GM12865 (cell line): ENCODE data around the gene GORAB.

Source experiments
- DNase-seq: peaks from one replicate; pipeline ENCODE4 v3.0.0; 2010; ENCODE audit warnings: low read depth
- H3K4me3 ChIP-seq: 2 replicates; pipeline ENCODE4 v1.5.1; 2011; ENCODE audit warnings: mild to moderate bottlenecking, low read depth, low read length, control low read depth
- CTCF ChIP-seq: IDR thresholded peaks from 2 replicates; pipeline ENCODE4 v1.5.1; 2011; ENCODE audit warnings: low read length, control low read depth, low read depth, inconsistent platforms; ENCODE audit not compliant: insufficient read depth; ENCODE audit errors: missing control alignments

The GORAB gene

GRCh38 chr1:170555370-170555769 lies 23.4 kb downstream of the GORAB start:
- DNase-seq: no peak
- H3K4me3 ChIP-seq: no peak overlapping the region
- no peak for TF ChIP-seq CTCF

GRCh38 chr1:170556917-170557316 lies 25.0 kb downstream of the GORAB start:
- TF ChIP-seq CTCF: no peak
- H3K4me3 ChIP-seq: no peak overlapping the region
- DNase-seq: no peak

GRCh38 chr1:170558731-170559130 lies 26.8 kb downstream of the GORAB start:
- no peak overlapping the region for H3K4me3 ChIP-seq
- no peak for DNase-seq
- no peak for TF ChIP-seq CTCF

- TF ChIP-seq CTCF: no peak
- no peak overlapping the region for H3K4me3 ChIP-seq
- DNase-seq: no peak
These were observed 27.2 kb downstream of the GORAB start for GRCh38 chr1:170559166-170559565.

- TF ChIP-seq CTCF: no peak
- DNase-seq: no peak
- no peak overlapping the region for H3K4me3 ChIP-seq
These were observed 28.8 kb downstream of the GORAB start for GRCh38 chr1:170560681-170561285.

- no peak for TF ChIP-seq CTCF
- no peak overlapping the region for H3K4me3 ChIP-seq
- DNase-seq: peak; percentile 64
These were observed 30.8 kb downstream of the GORAB start for GRCh38 chr1:170562646-170563338.

- no peak overlapping the region for H3K4me3 ChIP-seq
- no peak for DNase-seq
- TF ChIP-seq CTCF: no peak
These were observed 35.2 kb downstream of the GORAB start for GRCh38 chr1:170567214-170567613.
